Gastroesophageal sphincter (tissue), 3 donors: ENCODE data around the gene NAA80.

Experiments
- CTCF ChIP-seq, 4 experiments: fragments of 200-600 bp in 2 of 4; fragments of 450-650 bp in 2 of 4; sonication (generic) in 1 of 4; IDR thresholded peaks; one replicate each; pipeline ENCODE4 v1.5.1; 2017 to 2019; ENCODE audit warnings: antibody characterized with exemption in 4 of 4, mild to moderate bottlenecking in 2 of 4, moderate library complexity in 2 of 4
- POLR2AphosphoS5 ChIP-seq: sonication (generic); formaldehyde crosslinking; IDR thresholded peaks from one replicate; pipeline ENCODE4 v1.6.1; 2017; ENCODE audit warnings: antibody characterized with exemption

DNA sequence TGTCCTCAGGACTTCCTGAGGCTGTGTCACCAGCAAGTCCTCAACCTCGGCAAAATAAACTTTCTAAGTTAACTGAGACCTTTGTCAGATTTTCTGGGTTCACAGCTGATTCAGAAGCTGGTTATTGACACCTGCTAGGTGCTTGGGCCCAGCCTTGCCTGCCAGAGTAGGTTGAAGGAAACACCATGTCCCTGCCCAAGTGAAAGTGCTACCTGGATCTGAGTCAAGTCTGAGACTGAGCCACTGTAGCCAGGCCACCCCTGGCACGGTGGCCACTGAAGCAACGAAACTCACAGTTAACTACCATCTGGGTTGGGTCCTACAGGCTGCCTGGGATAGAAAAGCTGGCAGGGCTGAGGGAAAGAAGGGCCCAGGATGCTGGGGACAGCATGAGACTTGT, 15.1 kb upstream of the NAA80 start:
- no peak for TF ChIP-seq CTCF (IDR thresholded peaks at IDR 0.05)
- TF ChIP-seq POLR2AphosphoS5, result no peak
